Endothelial cell (in vitro differentiated cells): ENCODE measurements around the gene SLC6A2. TPM values are rescaled to one million over a fixed set of nuclear protein-coding genes. Genes with fewer than 3 reads are reported as not detected.

Experiments
- DNase-seq: peaks from one replicate; pipeline ENCODE4 v3.0.0; 2021; ENCODE audit warnings: low spot score
- H3K27ac Mint-ChIP-seq: one replicate; pipeline ENCODE4 v1.8.0; 2021; ENCODE audit warnings: mixed read lengths, inconsistent platforms; ENCODE audit not compliant: unreplicated experiment
- H3K27me3 Mint-ChIP-seq: one replicate; pipeline ENCODE4 v1.8.0; 2021; ENCODE audit warnings: mild to moderate bottlenecking, moderate library complexity, mixed read lengths, inconsistent platforms; ENCODE audit not compliant: unreplicated experiment
- H3K36me3 Mint-ChIP-seq: one replicate; pipeline ENCODE4 v1.8.0; 2021; ENCODE audit warnings: mild to moderate bottlenecking, low read depth, mixed read lengths, inconsistent platforms; ENCODE audit not compliant: unreplicated experiment
- H3K4me1 Mint-ChIP-seq: one replicate; pipeline ENCODE4 v1.8.0; 2021; ENCODE audit warnings: mild to moderate bottlenecking, mixed read lengths, inconsistent platforms; ENCODE audit not compliant: unreplicated experiment
- H3K4me3 Mint-ChIP-seq: one replicate; pipeline ENCODE4 v1.8.0; 2021; ENCODE audit warnings: mild to moderate bottlenecking, mixed read lengths, inconsistent platforms; ENCODE audit not compliant: unreplicated experiment
- H3K9me3 Mint-ChIP-seq: one replicate; pipeline ENCODE4 v1.8.0; 2021; ENCODE audit warnings: mixed read lengths, inconsistent platforms; ENCODE audit not compliant: unreplicated experiment
- total RNA-seq: library from RNA; stranded (reverse); fragmentation: NEBNext Ultra II Directional; extraction: Animal tissue kit (Norgen Biotek cat#: 25700); gene quantifications from one replicate; pipeline ENCODE4 v1.2.1, GENCODE V29; 2021; ENCODE audit not compliant: unreplicated experiment
- TF ChIP-seq, protein P1 (sequence below): fragments of 200-600 bp; sonication (generic); IDR thresholded peaks from one replicate; pipeline ENCODE4 v1.5.0; 2021; ENCODE audit warnings: antibody characterized with exemption; ENCODE audit not compliant: unreplicated experiment

Gene SLC6A2
- total RNA-seq, 1 donor from 2014 or later: not detected

DNA sequence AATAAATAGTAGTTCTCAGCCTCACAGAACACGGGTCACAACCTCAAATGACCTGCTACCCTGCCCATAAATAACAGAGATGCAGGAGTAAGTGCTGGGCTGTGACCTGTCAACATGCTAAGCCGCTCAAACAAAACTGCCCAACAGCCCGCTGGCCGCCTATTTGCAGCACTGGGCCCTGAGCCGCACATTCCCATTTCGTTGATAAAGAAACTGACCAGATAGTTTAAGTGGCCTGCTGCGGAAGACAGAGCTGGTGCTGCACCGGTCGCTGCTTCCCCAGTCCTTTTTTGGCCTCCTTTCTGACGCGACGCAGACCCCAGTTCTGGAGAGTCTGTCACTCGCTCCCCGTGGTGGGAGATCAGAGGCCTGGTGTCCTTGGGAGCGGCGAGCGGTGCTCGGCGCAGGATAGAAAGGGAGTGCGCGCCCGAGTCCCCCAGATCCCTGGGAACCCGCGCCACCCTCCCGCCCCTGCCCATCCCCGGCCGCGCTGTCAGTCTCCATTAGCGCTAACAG, 349 bp upstream of the SLC6A2 start:
- no peaks in the 10 kb centered on the region for H3K9me3 Mint-ChIP-seq
- H3K4me1 Mint-ChIP-seq: no peaks in the 10 kb centered on the region
- no peak overlapping the region for H3K4me3 Mint-ChIP-seq
- peaks cover 14% of the 10 kb centered on the region for H3K27me3 Mint-ChIP-seq
- H3K27ac Mint-ChIP-seq: no peak overlapping the region
- no peak for DNase-seq
- TF ChIP-seq, protein P1, sequence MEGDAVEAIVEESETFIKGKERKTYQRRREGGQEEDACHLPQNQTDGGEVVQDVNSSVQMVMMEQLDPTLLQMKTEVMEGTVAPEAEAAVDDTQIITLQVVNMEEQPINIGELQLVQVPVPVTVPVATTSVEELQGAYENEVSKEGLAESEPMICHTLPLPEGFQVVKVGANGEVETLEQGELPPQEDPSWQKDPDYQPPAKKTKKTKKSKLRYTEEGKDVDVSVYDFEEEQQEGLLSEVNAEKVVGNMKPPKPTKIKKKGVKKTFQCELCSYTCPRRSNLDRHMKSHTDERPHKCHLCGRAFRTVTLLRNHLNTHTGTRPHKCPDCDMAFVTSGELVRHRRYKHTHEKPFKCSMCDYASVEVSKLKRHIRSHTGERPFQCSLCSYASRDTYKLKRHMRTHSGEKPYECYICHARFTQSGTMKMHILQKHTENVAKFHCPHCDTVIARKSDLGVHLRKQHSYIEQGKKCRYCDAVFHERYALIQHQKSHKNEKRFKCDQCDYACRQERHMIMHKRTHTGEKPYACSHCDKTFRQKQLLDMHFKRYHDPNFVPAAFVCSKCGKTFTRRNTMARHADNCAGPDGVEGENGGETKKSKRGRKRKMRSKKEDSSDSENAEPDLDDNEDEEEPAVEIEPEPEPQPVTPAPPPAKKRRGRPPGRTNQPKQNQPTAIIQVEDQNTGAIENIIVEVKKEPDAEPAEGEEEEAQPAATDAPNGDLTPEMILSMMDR: no peak
- H3K36me3 Mint-ChIP-seq: no peaks in the 10 kb centered on the region

DNA sequence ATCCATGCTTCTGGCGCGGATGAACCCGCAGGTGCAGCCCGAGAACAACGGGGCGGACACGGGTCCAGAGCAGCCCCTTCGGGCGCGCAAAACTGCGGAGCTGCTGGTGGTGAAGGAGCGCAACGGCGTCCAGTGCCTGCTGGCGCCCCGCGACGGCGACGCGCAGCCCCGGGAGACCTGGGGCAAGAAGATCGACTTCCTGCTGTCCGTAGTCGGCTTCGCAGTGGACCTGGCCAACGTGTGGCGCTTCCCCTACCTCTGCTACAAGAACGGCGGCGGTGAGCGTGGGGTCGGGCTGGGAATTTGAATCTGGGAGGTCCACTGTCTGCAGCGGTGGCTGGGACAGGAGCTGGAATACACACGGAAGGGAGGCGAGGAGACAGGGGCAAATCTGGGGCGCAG, 904 bp downstream of the SLC6A2 start:
- Mint-ChIP-seq H3K4me3 (peak overlapping the region; percentile 4), H3K27ac (no peak overlapping the region), H3K27me3 (peaks cover 11% of the 10 kb centered on the region), H3K4me1 (no peaks in the 10 kb centered on the region), H3K9me3 (no peaks in the 10 kb centered on the region), H3K36me3 (no peaks in the 10 kb centered on the region)
- DNase-seq: peak; percentile 8
- TF ChIP-seq, protein P1: no peak

DNA sequence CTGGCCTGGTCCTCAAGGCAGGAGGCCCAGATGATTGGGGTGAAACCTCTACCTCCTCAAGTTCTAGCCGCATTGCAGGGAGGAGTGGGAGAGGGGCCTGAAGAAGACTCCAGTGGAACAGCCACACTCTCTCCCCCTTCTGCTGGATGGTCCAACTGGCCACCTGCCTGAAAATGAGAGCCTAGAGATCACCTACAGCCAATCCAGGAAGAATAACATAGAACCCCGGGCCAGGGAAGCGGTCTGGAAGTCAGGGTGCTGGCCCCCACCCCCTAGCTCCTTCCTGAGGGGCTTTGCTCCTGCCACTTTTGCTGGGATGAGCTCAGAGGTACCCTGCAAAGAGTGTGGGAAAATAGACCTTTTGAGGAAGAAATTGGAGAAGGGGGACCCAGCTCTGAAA, 1.8 kb downstream of the SLC6A2 start:
- H3K27me3 Mint-ChIP-seq: peaks cover 10% of the 10 kb centered on the region
- TF ChIP-seq, protein P1: no peak
- H3K4me1 Mint-ChIP-seq: no peaks in the 10 kb centered on the region
- no peak overlapping the region for H3K27ac Mint-ChIP-seq
- DNase-seq: no peak
- H3K4me3 Mint-ChIP-seq: no peak overlapping the region
- no peaks in the 10 kb centered on the region for H3K9me3 Mint-ChIP-seq
- H3K36me3 Mint-ChIP-seq: no peaks in the 10 kb centered on the region

DNA sequence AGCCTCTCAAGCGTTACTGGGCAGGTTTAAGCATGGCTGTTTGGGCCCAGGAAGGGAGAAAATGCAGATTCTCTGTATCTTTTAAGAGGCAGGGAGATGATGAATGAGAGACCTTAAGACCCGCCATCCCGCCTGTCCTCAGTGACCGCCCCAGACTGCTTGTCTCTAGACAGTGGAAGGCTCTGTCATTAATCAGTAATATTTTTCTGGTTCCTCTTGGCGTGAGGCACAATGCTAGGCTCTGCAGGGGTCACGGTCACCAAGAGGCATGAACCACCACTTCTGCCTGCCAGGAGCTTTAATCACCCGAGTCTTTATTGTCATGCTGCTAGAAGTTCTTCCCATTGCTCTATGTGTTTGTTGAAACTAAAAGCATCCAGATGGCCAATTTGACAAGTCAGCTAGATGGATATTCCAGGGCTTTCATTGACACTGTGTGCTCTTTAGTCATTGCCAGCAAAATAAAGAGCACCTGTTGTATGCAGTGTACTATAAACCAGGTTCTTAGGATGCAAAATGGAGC, 3.2 kb downstream of the SLC6A2 start:
- peaks cover 10% of the 10 kb centered on the region for H3K27me3 Mint-ChIP-seq
- peaks cover 5% of the 10 kb centered on the region for H3K36me3 Mint-ChIP-seq
- H3K9me3 Mint-ChIP-seq: no peaks in the 10 kb centered on the region
- TF ChIP-seq, protein P1: no peak
- no peaks in the 10 kb centered on the region for H3K4me1 Mint-ChIP-seq
- H3K27ac Mint-ChIP-seq: no peak overlapping the region
- DNase-seq: no peak
- no peak overlapping the region for H3K4me3 Mint-ChIP-seq

DNA sequence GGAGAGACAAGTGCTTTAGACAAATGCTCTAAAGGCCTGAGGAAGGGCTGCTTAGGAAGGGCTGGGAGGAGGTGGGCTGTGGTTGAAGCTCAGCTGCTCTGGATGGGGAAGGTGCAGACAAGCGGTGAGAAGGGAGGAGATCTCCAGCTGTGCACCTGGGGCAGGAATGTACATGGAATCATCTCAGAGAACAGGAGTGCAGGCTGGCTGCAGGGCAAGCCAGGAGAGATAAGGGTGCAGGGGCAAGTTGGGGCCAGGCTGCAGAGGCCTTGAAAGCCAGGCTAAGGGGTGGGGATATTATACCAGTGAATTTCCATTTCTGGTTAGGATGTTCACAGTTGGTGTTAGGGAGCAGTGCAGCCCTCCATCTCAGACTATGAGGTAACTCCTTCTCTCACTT, 4.2 kb downstream of the SLC6A2 start:
- H3K4me1 Mint-ChIP-seq: no peaks in the 10 kb centered on the region
- no peak overlapping the region for H3K27ac Mint-ChIP-seq
- peaks cover 10% of the 10 kb centered on the region for H3K27me3 Mint-ChIP-seq
- TF ChIP-seq, protein P1: no peak
- H3K36me3 Mint-ChIP-seq: peaks cover 5% of the 10 kb centered on the region
- H3K4me3 Mint-ChIP-seq: no peak overlapping the region
- H3K9me3 Mint-ChIP-seq: no peaks in the 10 kb centered on the region
- DNase-seq: no peak
